GM21423 (cell line): ENCODE data around the gene SIVA1.

Experiments used
- ATAC-seq: cut with Tn5 transposase; IDR thresholded peaks from one replicate; pipeline ENCODE4 v1.9.1; 2021; ENCODE audit warnings: mild to moderate bottlenecking, moderate library complexity; ENCODE audit not compliant: unreplicated experiment

SIVA1 gene

GRCh38 chr14:104795781-104796686 lies 43.1 kb downstream of the SIVA1 start:
- ATAC-seq, result peak; percentile 37

GRCh38 chr14:104796687-104797081 lies 43.7 kb downstream of the SIVA1 start:
- ATAC-seq, result no peak

- no peak for ATAC-seq
Measured at GRCh38 chr14:104797115-104798044, 44.4 kb downstream of the SIVA1 start.

GRCh38 chr14:104798300-104799243 lies 45.6 kb downstream of the SIVA1 start:
- no peak for ATAC-seq

GRCh38 chr14:104799244-104800014 lies 46.5 kb downstream of the SIVA1 start:
- ATAC-seq, result no peak

- ATAC-seq, result peak; percentile 49
Measured at GRCh38 chr14:104800015-104800770, 47.2 kb downstream of the SIVA1 start.

- ATAC-seq, result peak; percentile 38
Measured at GRCh38 chr14:104800771-104801519, 48.0 kb downstream of the SIVA1 start, which contains the start of gene ZBTB42. ZBTB42 (plus strand) TSS chr14:104801101; CDS start chr14:104801198, 97 bp downstream.

- no peak for ATAC-seq
Measured at GRCh38 chr14:104801520-104802393, 48.8 kb downstream of the SIVA1 start.

- no peak for ATAC-seq
Measured at GRCh38 chr14:104802394-104803184, 49.6 kb downstream of the SIVA1 start.

- ATAC-seq, result no peak
Measured at GRCh38 chr14:104803280-104803911, 50.4 kb downstream of the SIVA1 start.

GRCh38 chr14:104803912-104804410 lies 51.0 kb downstream of the SIVA1 start:
- no peak for ATAC-seq

GRCh38 chr14:104804481-104805325 lies 51.8 kb downstream of the SIVA1 start:
- no peak for ATAC-seq

GRCh38 chr14:104805326-104805678 lies 52.4 kb downstream of the SIVA1 start:
- no peak for ATAC-seq

GRCh38 chr14:104805941-104806624 lies 53.1 kb downstream of the SIVA1 start:
- no peak for ATAC-seq
